ENCODE data around the gene UTS2R. TPM values are rescaled to one million over a fixed set of nuclear protein-coding genes. Genes with fewer than 3 reads are reported as not detected.
"Not testable (repeated sequence)": the region's sequence is repeated elsewhere in the genome, so short reads cannot be mapped to it uniquely, and the experiment has no call there.

Gene UTS2R
- total RNA-seq, 4 donors from 2014 or later, result not detected

- no peak for DNase-seq
- intact Hi-C loops (cut with DNase I; ENCODE audit: low total_unique reads), result no loop called here
- in situ Hi-C loops (cut with MboI; ENCODE audit: low sequenced_read_pairs in 4 of 4), result no loop called here
- TF ChIP-seq POLR2A (IDR thresholded peaks at IDR 0.05) (no peak), CTCF (IDR thresholded peaks at IDR 0.05 in 4 of 5, conservative IDR thresholded peaks at IDR 0.05 in 1 of 5) (no peak)
- no peak for ATAC-seq
- peaks cover 0 to 11% of the 10 kb centered on the region in 2 donors for H3K36me3 ChIP-seq
- H3K27ac ChIP-seq, result no peak overlapping the region
- no peaks in the 10 kb centered on the region for H3K9me3 ChIP-seq
- H3K4me3 ChIP-seq, result no peak overlapping the region
- H3K4me1 ChIP-seq, result peaks cover 14% of the 10 kb centered on the region in 2 donors
- no peaks in the 10 kb centered on the region for H3K27me3 ChIP-seq
These were observed 36.8 kb downstream of the UTS2R start for GRCh38 chr17:82408288-82408937.

- TF ChIP-seq CTCF (IDR thresholded peaks at IDR 0.05 in 4 of 5, conservative IDR thresholded peaks at IDR 0.05 in 1 of 5) (no peak), POLR2A (IDR thresholded peaks at IDR 0.05) (no peak)
- intact Hi-C loops (cut with DNase I; ENCODE audit: low total_unique reads), result no loop called here
These were observed 37.4 kb downstream of the UTS2R start for GRCh38 chr17:82408938-82409318.

GRCh38 chr17:82410014-82410716, 38.6 kb downstream of the UTS2R start:
- no peaks in the 10 kb centered on the region for H3K36me3 ChIP-seq
- DNase-seq (no peak), ATAC-seq (no peak)
- H3K4me3 ChIP-seq, result no peak overlapping the region
- no peak overlapping the region for H3K27ac ChIP-seq
- H3K4me1 ChIP-seq, result peaks cover 14% of the 10 kb centered on the region in 2 donors
- TF ChIP-seq CTCF (IDR thresholded peaks at IDR 0.05 in 4 of 5, conservative IDR thresholded peaks at IDR 0.05 in 1 of 5) (no peak), POLR2A (IDR thresholded peaks at IDR 0.05) (no peak)
- in situ Hi-C loops (cut with MboI; ENCODE audit: low sequenced_read_pairs in 4 of 4) (loop anchor here in 3 of 4 donors (5.0 to 10.0 kb wide), 2 partner anchors 55 to 58 kb away; partner anchors contain the start of gene TEX19 (in 1 of the 3)), intact Hi-C loops (cut with DNase I; ENCODE audit: low total_unique reads) (loop anchor here (10.0 kb wide), 1 partner anchor 205 kb away; no protein-coding TSS in a partner anchor)
- H3K9me3 ChIP-seq, result no peaks in the 10 kb centered on the region
- H3K27me3 ChIP-seq, result no peaks in the 10 kb centered on the region

More at GRCh38 chr17:82408938-82409318, 37.4 kb downstream of the UTS2R start:
- ATAC-seq (no peak), DNase-seq (no peak)
- Histone ChIP-seq H3K27ac (no peak overlapping the region), H3K9me3 (no peaks in the 10 kb centered on the region), H3K4me1 (peaks cover 14% of the 10 kb centered on the region in 2 donors), H3K36me3 (peaks cover 0 to 6% of the 10 kb centered on the region in 2 donors), H3K27me3 (no peaks in the 10 kb centered on the region), H3K4me3 (no peak overlapping the region)
- in situ Hi-C loops (cut with MboI; ENCODE audit: low sequenced_read_pairs in 4 of 4), result no loop called here

- no peak for DNase-seq
- intact Hi-C loops (cut with DNase I; ENCODE audit: low total_unique reads), result loop anchor here (10.0 kb wide), 1 partner anchor 207 kb away; no protein-coding TSS in a partner anchor
These were observed 40.0 kb downstream of the UTS2R start for GRCh38 chr17:82411396-82412053.

GRCh38 chr17:82412081-82412480, 40.5 kb downstream of the UTS2R start:
- not testable (repeated sequence) for DNase-seq, H3K27ac ChIP-seq, H3K4me1 ChIP-seq, H3K9me3 ChIP-seq, H3K4me3 ChIP-seq, H3K36me3 ChIP-seq, ATAC-seq, H3K27me3 ChIP-seq
- in situ Hi-C loops (cut with MboI; ENCODE audit: low sequenced_read_pairs in 4 of 4), result loop anchor here in 3 of 4 donors (5.0 to 10.0 kb wide), 2 partner anchors 57 to 60 kb away; partner anchors contain the start of gene TEX19 (in 1 of the 3)
- intact Hi-C loops (cut with DNase I; ENCODE audit: low total_unique reads), result loop anchor here (10.0 kb wide), 1 partner anchor 207 kb away; no protein-coding TSS in a partner anchor

More at GRCh38 chr17:82411396-82412053, 40.0 kb downstream of the UTS2R start:
- Histone ChIP-seq H3K27me3 (no peaks in the 10 kb centered on the region), H3K4me3 (no peak overlapping the region), H3K9me3 (no peaks in the 10 kb centered on the region), H3K4me1 (peaks cover 13% of the 10 kb centered on the region in 2 donors), H3K27ac (no peak overlapping the region), H3K36me3 (no peaks in the 10 kb centered on the region)
- in situ Hi-C loops (cut with MboI; ENCODE audit: low sequenced_read_pairs in 4 of 4), result loop anchor here in 3 of 4 donors (5.0 to 10.0 kb wide), 2 partner anchors 57 to 59 kb away; partner anchors contain the start of gene TEX19 (in 1 of the 3)
- TF ChIP-seq CTCF (IDR thresholded peaks at IDR 0.05 in 4 of 5, conservative IDR thresholded peaks at IDR 0.05 in 1 of 5) (no peak), POLR2A (IDR thresholded peaks at IDR 0.05) (no peak)
- ATAC-seq, result no peak
